Measurements from ENCODE around the gene KCNMB2. TPM values are rescaled to one million over a fixed set of nuclear protein-coding genes. Genes with fewer than 3 reads are reported as not detected.

Gene KCNMB2
- total RNA-seq, 1 donor = 1.1 TPM

- no peak for TF ChIP-seq CTCF (IDR thresholded peaks at IDR 0.05; ENCODE audit: extremely low read depth, low read depth, low read length)
- Histone ChIP-seq H2AFZ (ENCODE audit: low read length) (no peak overlapping the region), H3K4me1 (ENCODE audit: insufficient read depth, low read length) (no peaks in the 10 kb centered on the region), H3K79me2 (ENCODE audit: insufficient read depth, low read length) (no peaks in the 10 kb centered on the region), H3K27ac (ENCODE audit: low read depth, low read length) (no peak overlapping the region), H3K27me3 (ENCODE audit: insufficient read depth, low read length) (no peaks in the 10 kb centered on the region), H3K4me3 (ENCODE audit: insufficient read depth, low read length) (no peak overlapping the region), H3K9me3 (ENCODE audit: low read depth, low read length) (no peaks in the 10 kb centered on the region), H3K4me2 (ENCODE audit: insufficient read depth, low read length) (no peak overlapping the region), H4K20me1 (ENCODE audit: insufficient read depth, low read length) (no peaks in the 10 kb centered on the region), H3K36me3 (ENCODE audit: insufficient read depth, low read length) (no peaks in the 10 kb centered on the region)
- DNase-seq (ENCODE audit: insufficient read length, low spot score, missing footprints) = no peak
Observed at GRCh38 chr3:178624276-178624675, 88.0 kb downstream of the KCNMB2 start.

GRCh38 chr3:178625053-178625600 lies 88.9 kb downstream of the KCNMB2 start:
- Histone ChIP-seq H3K27me3 (ENCODE audit: insufficient read depth, low read length) (no peaks in the 10 kb centered on the region), H3K4me3 (ENCODE audit: insufficient read depth, low read length) (no peak overlapping the region), H3K79me2 (ENCODE audit: insufficient read depth, low read length) (no peaks in the 10 kb centered on the region), H4K20me1 (ENCODE audit: insufficient read depth, low read length) (no peaks in the 10 kb centered on the region), H2AFZ (ENCODE audit: low read length) (no peak overlapping the region), H3K27ac (ENCODE audit: low read depth, low read length) (no peak overlapping the region), H3K4me2 (ENCODE audit: insufficient read depth, low read length) (no peak overlapping the region), H3K9me3 (ENCODE audit: low read depth, low read length) (no peaks in the 10 kb centered on the region), H3K4me1 (ENCODE audit: insufficient read depth, low read length) (no peaks in the 10 kb centered on the region), H3K36me3 (ENCODE audit: insufficient read depth, low read length) (no peaks in the 10 kb centered on the region)
- DNase-seq (ENCODE audit: insufficient read length, low spot score, missing footprints) = no peak
- no peak for TF ChIP-seq CTCF (IDR thresholded peaks at IDR 0.05; ENCODE audit: extremely low read depth, low read depth, low read length)

- no peaks in the 10 kb centered on the region for H3K36me3 ChIP-seq (ENCODE audit: insufficient read depth, low read length)
- H3K27me3 ChIP-seq (ENCODE audit: insufficient read depth, low read length) = no peaks in the 10 kb centered on the region
- no peaks in the 10 kb centered on the region for H3K4me1 ChIP-seq (ENCODE audit: insufficient read depth, low read length)
- no peak overlapping the region for H3K27ac ChIP-seq (ENCODE audit: low read depth, low read length)
- H3K9me3 ChIP-seq (ENCODE audit: low read depth, low read length) = no peaks in the 10 kb centered on the region
- no peak overlapping the region for H2AFZ ChIP-seq (ENCODE audit: low read length)
- no peak overlapping the region for H3K4me3 ChIP-seq (ENCODE audit: insufficient read depth, low read length)
- TF ChIP-seq CTCF (IDR thresholded peaks at IDR 0.05; ENCODE audit: extremely low read depth, low read depth, low read length) = no peak
- no peak overlapping the region for H3K4me2 ChIP-seq (ENCODE audit: insufficient read depth, low read length)
- no peaks in the 10 kb centered on the region for H4K20me1 ChIP-seq (ENCODE audit: insufficient read depth, low read length)
- no peak for DNase-seq (ENCODE audit: insufficient read length, low spot score, missing footprints)
- no peaks in the 10 kb centered on the region for H3K79me2 ChIP-seq (ENCODE audit: insufficient read depth, low read length)
Observed at GRCh38 chr3:178628037-178628436, 91.8 kb downstream of the KCNMB2 start.

GRCh38 chr3:178629430-178630178 lies 93.4 kb downstream of the KCNMB2 start:
- Histone ChIP-seq H3K27ac (ENCODE audit: low read depth, low read length) (no peak overlapping the region), H4K20me1 (ENCODE audit: insufficient read depth, low read length) (no peaks in the 10 kb centered on the region), H3K27me3 (ENCODE audit: insufficient read depth, low read length) (no peaks in the 10 kb centered on the region), H3K4me2 (ENCODE audit: insufficient read depth, low read length) (no peak overlapping the region), H3K79me2 (ENCODE audit: insufficient read depth, low read length) (no peaks in the 10 kb centered on the region), H3K36me3 (ENCODE audit: insufficient read depth, low read length) (no peaks in the 10 kb centered on the region), H3K4me3 (ENCODE audit: insufficient read depth, low read length) (no peak overlapping the region), H2AFZ (ENCODE audit: low read length) (no peak overlapping the region), H3K9me3 (ENCODE audit: low read depth, low read length) (no peaks in the 10 kb centered on the region), H3K4me1 (ENCODE audit: insufficient read depth, low read length) (no peaks in the 10 kb centered on the region)
- peak; percentile 35 for DNase-seq (ENCODE audit: insufficient read length, low spot score, missing footprints)
- no peak for TF ChIP-seq CTCF (IDR thresholded peaks at IDR 0.05; ENCODE audit: extremely low read depth, low read depth, low read length)
